AG04449 (cell line): ENCODE measurements around the gene DEFB124.
"Not testable (repeated sequence)": the region's sequence is repeated elsewhere in the genome, so short reads cannot be mapped to it uniquely, and the experiment has no call there.

Experiments used
- CTCF ChIA-PET: fragments of 350-600 bp; formaldehyde crosslinking; extraction: SDS; loops from one replicate; lab custom pipeline; 2021; ENCODE audit warnings: antibody characterized with exemption; lab: Yijun Ruan, JAX
- POLR2A ChIA-PET: fragments of 400-600, 350-600 bp; formaldehyde crosslinking; extraction: SDS; loops from one replicate; lab custom pipeline; 2020; ENCODE audit warnings: antibody characterized with exemption, inconsistent platforms; lab: Yijun Ruan, JAX
- DNase-seq: peaks from one replicate; pipeline ENCODE4 v3.0.0-alpha.2; 2010; ENCODE audit warnings: low read depth, low spot score
- H3K4me3 ChIP-seq: 2 replicates; pipeline ENCODE4 v1.5.1; 2011; ENCODE audit warnings: low read depth, mild to moderate bottlenecking, control low read depth, low read length
- CTCF ChIP-seq: IDR thresholded peaks from one replicate; pipeline ENCODE4 v1.5.1; 2011; ENCODE audit warnings: mild to moderate bottlenecking, moderate library complexity, low read length, control low read depth, inconsistent platforms; ENCODE audit not compliant: insufficient read depth; ENCODE audit errors: missing control alignments

Gene DEFB124

DNA sequence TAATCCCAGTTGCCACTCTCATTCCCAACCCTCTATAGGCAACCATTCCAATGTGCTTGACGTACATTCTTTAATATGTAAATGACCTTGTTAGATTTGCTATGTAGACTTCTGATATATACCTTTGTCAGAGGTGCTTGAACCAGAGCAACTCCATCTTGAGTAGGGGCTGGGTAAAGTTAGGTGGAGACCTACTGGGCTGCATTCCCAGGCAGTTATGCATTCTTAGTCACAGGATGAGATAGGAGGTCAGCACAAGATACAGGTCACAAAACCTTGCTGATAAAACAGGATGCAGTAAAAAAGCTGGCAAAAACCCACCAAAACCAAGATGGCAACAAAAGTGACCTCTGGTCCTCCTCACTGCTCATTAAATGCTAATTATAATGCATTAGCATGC lies 31.0 kb upstream of the DEFB124 start:
- TF ChIP-seq CTCF = no peak
- ChIA-PET POLR2A (no interaction called here), CTCF (interaction anchor here (11.9 kb wide), 1 partner anchor 46 kb away, joined by 249 read pairs; no protein-coding TSS in a partner anchor)
- no peak for DNase-seq
- H3K4me3 ChIP-seq = no peak overlapping the region

DNA sequence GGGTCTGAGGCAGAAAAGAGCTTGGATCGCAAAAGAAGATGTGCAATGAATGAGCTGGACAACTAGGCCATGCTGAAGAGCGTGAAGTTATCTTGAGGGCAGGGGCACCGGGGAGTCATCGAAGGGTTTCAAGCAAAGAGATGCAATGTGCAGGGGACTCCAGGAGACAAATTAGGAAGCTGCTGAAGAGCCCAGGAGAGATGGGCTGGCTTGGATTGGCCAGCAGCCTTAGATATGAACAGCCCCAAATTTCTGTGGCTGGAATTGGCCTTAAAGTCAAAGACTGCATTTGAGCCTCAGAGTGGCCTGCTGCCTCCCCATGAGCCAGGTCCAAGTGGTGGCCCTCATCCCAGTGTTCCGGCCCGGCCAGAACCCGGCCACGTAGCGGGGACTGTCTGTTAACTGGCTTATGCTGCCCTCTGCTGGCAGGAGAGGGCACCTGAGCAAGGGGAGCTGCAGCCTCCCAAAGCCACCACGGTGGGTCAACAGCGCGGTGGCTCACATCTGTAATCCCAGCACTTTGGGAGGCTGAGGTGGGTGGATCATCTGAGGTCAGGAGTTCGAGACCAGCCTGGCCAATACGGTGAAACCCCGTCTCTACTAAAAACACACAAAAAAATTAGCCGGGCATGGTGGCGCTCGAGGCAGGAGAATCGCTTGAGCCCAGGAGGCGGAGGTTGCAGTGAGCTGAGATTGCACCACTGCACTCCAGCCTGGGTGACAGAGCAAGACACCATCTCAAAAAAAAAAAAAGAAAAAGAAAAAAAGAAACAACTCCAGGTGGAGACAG lies 28.2 kb upstream of the DEFB124 start:
- peak; percentile 96 for TF ChIP-seq CTCF
- POLR2A ChIA-PET = interaction anchor here (1.4 kb wide), 1 partner anchor 110 kb away, joined by 3 read pairs; no protein-coding TSS in a partner anchor
- DNase-seq, H3K4me3 ChIP-seq: not testable (repeated sequence)
- CTCF ChIA-PET = interaction anchor here (0.9 to 11.9 kb wide), 30 partner anchors 8 to 131 kb away, joined by 3 to 249 read pairs (median 4); partner anchors contain the start of genes DEFB124, HM13 and REM1

GRCh38 chr20:31500527-31500926 lies 25.6 kb upstream of the DEFB124 start:
- POLR2A ChIA-PET = no interaction called here
- CTCF ChIA-PET = interaction anchor here (3.8 to 11.9 kb wide), 4 partner anchors 12 to 86 kb away, joined by 52 to 249 read pairs (median 77); partner anchors contain the start of gene HM13
- no peak for TF ChIP-seq CTCF

DNA sequence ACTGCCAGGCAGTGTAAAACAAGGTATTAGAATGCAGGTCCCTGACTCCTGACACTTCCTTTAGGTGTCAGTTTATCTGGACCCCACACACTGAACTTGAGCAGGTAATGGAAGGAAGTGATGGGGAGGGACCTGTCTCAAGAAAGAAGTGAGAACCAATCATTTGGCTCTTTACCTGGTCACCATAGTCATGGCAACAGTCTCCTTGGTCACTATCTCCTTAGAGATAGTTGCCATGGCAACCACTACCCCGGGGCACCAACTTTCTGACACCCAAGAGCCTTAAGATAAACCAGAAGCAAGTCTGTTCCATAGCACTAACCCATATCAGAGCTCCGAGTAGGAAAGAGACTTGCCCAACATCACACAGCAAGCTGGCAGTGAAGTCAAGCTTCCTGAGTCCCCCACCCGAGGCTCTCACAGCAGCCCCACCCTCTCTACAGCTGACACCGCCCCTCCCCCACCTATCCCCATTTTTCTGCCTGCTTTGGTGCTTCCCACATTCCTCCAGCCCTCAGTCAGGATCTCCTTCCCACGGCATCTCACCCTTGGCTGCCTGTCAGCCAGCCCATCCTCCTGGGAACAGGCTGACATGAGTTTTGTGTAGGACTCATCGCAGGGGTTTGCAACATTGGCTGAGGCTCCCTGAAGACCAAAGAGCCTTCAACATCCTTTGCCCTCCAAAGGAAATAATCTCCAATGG lies 23.1 kb upstream of the DEFB124 start:
- H3K4me3 ChIP-seq = no peak overlapping the region
- CTCF ChIA-PET = interaction anchor here (1.0 to 11.9 kb wide), 4 partner anchors 10 to 85 kb away, joined by 3 to 249 read pairs (median 3); no protein-coding TSS in a partner anchor
- no peak for TF ChIP-seq CTCF
- DNase-seq = peak; percentile 12
- POLR2A ChIA-PET = no interaction called here

More at GRCh38 chr20:31500527-31500926, 25.6 kb upstream of the DEFB124 start:
- H3K4me3 ChIP-seq = no peak overlapping the region
- no peak for DNase-seq

- H3K4me3 ChIP-seq = no peak overlapping the region; the same call in 1 of the 2 replicates
- TF ChIP-seq CTCF = no peak
- DNase-seq = no peak
- CTCF ChIA-PET = interaction anchor here (0.6 to 1.5 kb wide), 5 partner anchors 17 to 115 kb away, joined by 3 to 8 read pairs (median 3); partner anchors contain the start of gene HM13
- POLR2A ChIA-PET = no interaction called here
These were observed 21.9 kb upstream of the DEFB124 start for GRCh38 chr20:31496761-31497295.
